Measurements from ENCODE around the gene SLC38A2. TPM values are rescaled to one million over a fixed set of nuclear protein-coding genes. Genes with fewer than 3 reads are reported as not detected.

SLC38A2 gene
- total and polyA plus RNA-seq, 2 of the 4 experiments (the other 2 are of a cell fraction), result 313 to 881 TPM

- H3K27ac ChIP-seq (ENCODE audit: insufficient read depth, low read length), result no peak overlapping the region
- H3K4me1 ChIP-seq (ENCODE audit: control insufficient read depth, insufficient read depth, low read length), result peaks cover 2% of the 10 kb centered on the region; the same call in 1 of the 2 replicates
- H4K8ac ChIP-seq (ENCODE audit: low read depth in 2 of 2, low read length in 2 of 2), result no peak overlapping the region
- no peak overlapping the region for H3K4ac ChIP-seq (ENCODE audit: low read depth, low read length)
- H3K9me3 ChIP-seq (ENCODE audit: control insufficient read depth, insufficient read depth, low read length), result no peaks in the 10 kb centered on the region
- no CpG with 5 or more reads among the region's 2 CpGs for WGBS, 2 experiments (ENCODE audit: extremely low coverage in 2 of 2, insufficient read length in 1 of 2)
- no peak overlapping the region for H3K14ac ChIP-seq (replicated peaks; ENCODE audit: low read depth, low read length)
- no peak overlapping the region for H2AK9ac ChIP-seq (replicated peaks; ENCODE audit: low read depth, low read length, poor library complexity)
- no peak overlapping the region for H3K18ac ChIP-seq (ENCODE audit: low read depth, low read length)
- peak; percentile 88 for TF ChIP-seq CEBPB (IDR thresholded peaks at IDR 0.05; ENCODE audit: low read depth, low read length)
- TF ChIP-seq USF2 (IDR thresholded peaks at IDR 0.05; ENCODE audit: low read depth, low read length), result no peak
- TF ChIP-seq POLR2A (IDR thresholded peaks at IDR 0.05; ENCODE audit: low read depth, low read length), result peak; percentile 25; the same call in 1 of the 2 replicates
- no peak overlapping the region; the same call in 1 of the 2 replicates for H3K4me2 ChIP-seq (ENCODE audit: low read depth, low read length)
- no peak overlapping the region for H3K4me3 ChIP-seq (ENCODE audit: insufficient read depth, low read depth, low read length)
- no TSS peak for BruUV-seq (replicated peaks)
- ATAC-seq (ENCODE audit: low read depth) (no peak), DNase-seq (no peak)
- H2BK5ac ChIP-seq (ENCODE audit: low read depth, low read length, poor library complexity, severe bottlenecking), result peak overlapping the region; percentile 9
- intact Hi-C loops (cut with micrococcal nuclease), result no loop called here
- ChIA-PET POLR2A (ENCODE audit: unreplicated experiment) (interaction anchor here (0.6 kb wide), 1 partner anchor 93 kb away, joined by 3 read pairs; no protein-coding TSS in a partner anchor), CTCF (interaction anchor here (0.8 to 1.0 kb wide), 2 partner anchors 49 to 303 kb away, joined by 3 to 4 read pairs; no protein-coding TSS in a partner anchor)
- peaks cover 0 to 46% of the 10 kb centered on the region in 2 experiments; a peak in 2 of 4 replicates for H3K79me1 ChIP-seq (ENCODE audit: low read depth in 1 of 2, low read length in 2 of 2)
- no peak overlapping the region for H2AFZ ChIP-seq (replicated peaks; ENCODE audit: low read length, poor library complexity)
- dilution Hi-C loops (cut with HindIII; ENCODE audit: low sequenced_read_pairs, unreplicated experiment), result no loop called here
- no peak overlapping the region for H3K9ac ChIP-seq (ENCODE audit: low read depth, low read length)
- no peaks in the 10 kb centered on the region for H3K9me1 ChIP-seq (ENCODE audit: insufficient read depth, low read length)
- H2BK20ac ChIP-seq (ENCODE audit: low read depth, low read length), result no peak overlapping the region
- no peak overlapping the region for H3K56ac ChIP-seq (ENCODE audit: extremely low read depth, insufficient read depth, low read length)
- no peak overlapping the region for H3K23ac ChIP-seq (ENCODE audit: low read depth, low read length)
- H2BK15ac ChIP-seq (ENCODE audit: low read depth, low read length), result no peak overlapping the region
- in situ Hi-C loops (cut with MboI; ENCODE audit: low sequenced_read_pairs), result no loop called here
- no peak overlapping the region for H4K91ac ChIP-seq (ENCODE audit: insufficient read depth, low read depth, low read length)
- H3K27me3 ChIP-seq (ENCODE audit: control insufficient read depth, insufficient read depth, low read length), result no peaks in the 10 kb centered on the region
- peaks cover 67% of the 10 kb centered on the region for H3K36me3 ChIP-seq (ENCODE audit: control insufficient read depth, insufficient read depth, low read length)
- H4K5ac ChIP-seq (ENCODE audit: low read depth, low read length), result no peak overlapping the region
- H2AK5ac ChIP-seq (ENCODE audit: low read depth, low read length), result no peak overlapping the region
- H2BK120ac ChIP-seq (ENCODE audit: low read depth, low read length), result no peak overlapping the region
- peaks cover 98% of the 10 kb centered on the region for H4K20me1 ChIP-seq (ENCODE audit: insufficient read depth, low read length)
Measured at GRCh38 chr12:46362895-46363581, 9.5 kb downstream of the SLC38A2 start.

Data from IMR-90 (cell line).